ENCODE measurements around the gene INPP5K.

Gene INPP5K

GRCh38 chr17:1473170-1473569 lies 43.2 kb downstream of the INPP5K start:
- intact Hi-C loops (cut with DNase I): no loop called here
- peak in 2 of 42 donors; percentile 25 to 28 for DNase-seq

GRCh38 chr17:1471911-1472821 lies 44.2 kb downstream of the INPP5K start:
- no peak for DNase-seq
- intact Hi-C loops (cut with DNase I): no loop called here

GRCh38 chr17:1471490-1471889 lies 44.9 kb downstream of the INPP5K start:
- intact Hi-C loops (cut with DNase I): no loop called here
- DNase-seq: no peak

GRCh38 chr17:1470755-1471462 lies 45.5 kb downstream of the INPP5K start:
- no peak for DNase-seq
- intact Hi-C loops (cut with DNase I): no loop called here

GRCh38 chr17:1470071-1470754 lies 46.2 kb downstream of the INPP5K start:
- intact Hi-C loops (cut with DNase I): no loop called here
- DNase-seq: no peak

- intact Hi-C loops (cut with DNase I): no loop called here
Measured at GRCh38 chr17:1469231-1469852, 47.1 kb downstream of the INPP5K start.

GRCh38 chr17:1467898-1468492 lies 48.4 kb downstream of the INPP5K start:
- intact Hi-C loops (cut with DNase I): no loop called here
- no peak for DNase-seq

More at GRCh38 chr17:1469231-1469852, 47.1 kb downstream of the INPP5K start:
- no peak for DNase-seq

GRCh38 chr17:1467258-1467657 lies 49.2 kb downstream of the INPP5K start:
- intact Hi-C loops (cut with DNase I): no loop called here
- DNase-seq: no peak

- intact Hi-C loops (cut with DNase I): no loop called here
Measured at GRCh38 chr17:1464186-1464585, 52.2 kb downstream of the INPP5K start.

GRCh38 chr17:1462164-1463112 lies 54.0 kb downstream of the INPP5K start:
- intact Hi-C loops (cut with DNase I): no loop called here
- no peak for DNase-seq

More at GRCh38 chr17:1464186-1464585, 52.2 kb downstream of the INPP5K start:
- DNase-seq: no peak

- DNase-seq: no peak
- intact Hi-C loops (cut with DNase I): no loop called here
Measured at GRCh38 chr17:1461198-1461944, 55.0 kb downstream of the INPP5K start.

- DNase-seq: peak in 6 of 42 donors; percentile 14 to 63 (median 30)
- intact Hi-C loops (cut with DNase I): no loop called here
Measured at GRCh38 chr17:1460233-1460632, 56.2 kb downstream of the INPP5K start.

- intact Hi-C loops (cut with DNase I): loop anchor here (2.0 to 10.0 kb wide), 3 partner anchors 61 to 91 kb away; partner anchors contain the start of gene INPP5K
- peak; percentile 89 to 99 (median 97) for DNase-seq
Measured at GRCh38 chr17:1455797-1456599, 60.4 kb downstream of the INPP5K start, which contains the start of gene CRK. CRK (minus strand) TSS chr17:1456232; CDS start chr17:1456117, 115 bp downstream.

- DNase-seq: peak in 40 of 42 donors; percentile 12 to 64 (median 39)
- intact Hi-C loops (cut with DNase I): loop anchor here (10.0 kb wide), 2 partner anchors 61 to 91 kb away; no protein-coding TSS in a partner anchor
Measured at GRCh38 chr17:1455291-1455796, 61.1 kb downstream of the INPP5K start.

- no peak for DNase-seq
- intact Hi-C loops (cut with DNase I): loop anchor here (10.0 kb wide), 2 partner anchors 60 to 90 kb away; no protein-coding TSS in a partner anchor
Measured at GRCh38 chr17:1454541-1454940, 61.9 kb downstream of the INPP5K start.
